Eye (tissue), 1 donor: ENCODE data around the gene UNKL.

Experiments
- DNase-seq: peaks from one replicate; pipeline ENCODE4 v3.0.0-alpha.2; 2015

UNKL gene

GRCh38 chr16:1320658-1321240, 93.8 kb downstream of the UNKL start:
- DNase-seq = no peak

- no peak for DNase-seq
Measured at GRCh38 chr16:1320097-1320496, 94.4 kb downstream of the UNKL start.

- no peak for DNase-seq
Measured at GRCh38 chr16:1319041-1319440, 95.5 kb downstream of the UNKL start.

DNA sequence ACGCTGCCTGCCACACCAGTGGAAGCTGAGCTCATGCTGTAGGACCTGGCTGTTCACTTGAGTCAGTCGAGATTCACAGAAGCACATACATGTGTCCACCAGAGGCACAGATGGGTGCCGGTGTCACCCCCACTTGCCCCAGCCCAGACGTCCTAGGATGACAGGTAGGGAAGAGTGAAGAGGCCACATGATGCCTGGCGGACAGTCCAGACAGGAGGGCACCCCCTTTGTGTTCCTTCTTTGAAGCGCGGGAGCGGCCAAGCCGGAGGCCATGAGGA, 96.3 kb downstream of the UNKL start:
- no peak for DNase-seq

DNA sequence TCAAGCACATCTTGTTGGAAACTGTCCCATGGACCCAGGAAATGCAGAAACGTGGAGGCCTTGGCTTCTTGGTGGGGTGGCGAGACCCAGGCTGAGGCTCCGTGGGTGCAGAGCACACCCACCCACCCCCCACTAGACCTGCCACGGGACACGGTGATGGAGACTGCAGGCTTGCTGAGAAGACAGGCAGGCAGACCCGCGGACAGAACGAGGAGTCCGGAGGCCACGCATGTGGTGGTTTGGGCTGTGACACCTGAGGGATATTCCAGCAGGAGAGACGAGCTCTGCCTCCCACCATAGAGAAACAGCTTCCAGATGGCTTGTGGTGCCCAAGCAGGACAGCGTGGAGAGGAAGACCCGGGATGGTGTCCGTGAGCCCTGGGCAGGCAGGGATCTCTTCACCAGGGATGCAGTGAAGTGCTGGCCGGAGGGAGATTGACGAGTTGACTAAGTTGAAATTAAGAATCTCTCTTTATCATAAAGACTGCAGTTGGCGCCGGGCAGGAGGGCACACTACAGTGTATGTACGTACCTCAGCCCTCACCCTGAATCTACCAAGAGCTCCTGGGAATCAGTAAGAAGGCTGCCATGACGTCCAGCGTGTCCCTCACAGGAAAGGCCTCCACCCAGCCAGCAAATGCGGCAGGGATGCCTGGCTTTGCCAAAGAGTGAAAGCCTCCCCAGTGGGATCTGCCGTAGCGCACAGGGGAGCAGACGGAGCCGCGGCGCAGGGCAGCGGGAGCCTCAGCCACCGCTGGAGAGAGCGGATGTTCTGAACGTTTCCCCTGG, 96.8 kb downstream of the UNKL start:
- DNase-seq = no peak

DNA sequence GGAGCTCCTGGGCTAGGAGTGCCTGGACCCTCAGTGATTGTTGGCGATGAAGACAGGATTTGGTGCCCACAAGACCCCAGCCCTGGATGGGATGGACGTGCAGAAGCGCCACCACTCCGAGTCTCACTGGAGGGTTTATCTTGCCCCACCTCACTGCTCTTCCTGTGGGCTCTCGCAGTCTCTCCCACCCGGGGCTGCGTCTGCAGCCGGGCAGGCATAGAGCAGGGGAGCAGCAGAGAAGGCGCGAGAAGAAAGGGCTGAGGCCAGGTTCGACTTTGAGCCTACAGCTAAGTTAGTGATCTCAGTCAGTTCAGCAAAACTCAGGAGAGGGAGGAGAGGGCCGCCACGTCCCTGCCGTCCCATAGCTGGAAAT, 98.5 kb downstream of the UNKL start:
- no peak for DNase-seq

- no peak for DNase-seq
Measured at GRCh38 chr16:1315081-1316032, 99.1 kb downstream of the UNKL start.

DNA sequence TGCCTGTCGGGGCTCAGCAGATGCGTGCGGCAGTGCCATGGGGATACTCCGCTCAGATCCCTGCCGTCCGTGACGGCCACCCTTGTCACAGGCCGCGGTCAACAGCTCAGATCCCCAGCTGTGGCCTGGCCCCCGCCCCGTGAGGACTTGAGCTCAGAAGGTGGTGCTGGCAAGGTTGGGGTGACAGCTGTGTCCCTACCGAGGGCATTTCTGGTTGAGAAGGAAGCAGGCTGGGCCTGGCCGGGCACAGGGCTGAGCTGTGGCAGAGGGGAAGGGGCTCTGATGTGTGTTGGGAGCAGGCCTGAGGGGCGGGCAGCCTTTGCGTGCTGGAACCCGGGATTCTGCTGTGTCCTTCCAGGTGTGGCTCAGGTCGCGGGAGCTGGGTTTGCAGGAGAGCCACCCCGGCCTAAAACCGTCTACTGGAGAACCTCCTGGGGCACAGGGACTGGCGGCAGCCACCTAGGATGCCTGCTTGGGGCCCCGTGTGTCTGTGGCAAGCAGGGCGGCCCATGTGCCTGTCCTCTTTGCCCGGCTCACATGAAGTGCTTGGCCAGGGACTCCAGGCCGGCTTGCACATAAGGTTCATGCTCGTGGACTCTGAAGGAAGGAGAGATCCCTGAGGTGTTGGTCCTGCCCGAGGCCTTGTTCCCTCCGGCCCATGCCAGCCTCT, 100.0 kb downstream of the UNKL start:
- DNase-seq = no peak

GRCh38 chr16:1313721-1314369, 100.7 kb downstream of the UNKL start:
- no peak for DNase-seq
